ENCODE measurements around the gene RIN2. TPM values are rescaled to one million over a fixed set of nuclear protein-coding genes. Genes with fewer than 3 reads are reported as not detected.
"Not testable (repeated sequence)": the region's sequence is repeated elsewhere in the genome, so short reads cannot be mapped to it uniquely, and the experiment has no call there.

The RIN2 gene
- polyA plus RNA-seq, 3 donors = 38.5 to 43.3 (median 42.9) TPM

DNA sequence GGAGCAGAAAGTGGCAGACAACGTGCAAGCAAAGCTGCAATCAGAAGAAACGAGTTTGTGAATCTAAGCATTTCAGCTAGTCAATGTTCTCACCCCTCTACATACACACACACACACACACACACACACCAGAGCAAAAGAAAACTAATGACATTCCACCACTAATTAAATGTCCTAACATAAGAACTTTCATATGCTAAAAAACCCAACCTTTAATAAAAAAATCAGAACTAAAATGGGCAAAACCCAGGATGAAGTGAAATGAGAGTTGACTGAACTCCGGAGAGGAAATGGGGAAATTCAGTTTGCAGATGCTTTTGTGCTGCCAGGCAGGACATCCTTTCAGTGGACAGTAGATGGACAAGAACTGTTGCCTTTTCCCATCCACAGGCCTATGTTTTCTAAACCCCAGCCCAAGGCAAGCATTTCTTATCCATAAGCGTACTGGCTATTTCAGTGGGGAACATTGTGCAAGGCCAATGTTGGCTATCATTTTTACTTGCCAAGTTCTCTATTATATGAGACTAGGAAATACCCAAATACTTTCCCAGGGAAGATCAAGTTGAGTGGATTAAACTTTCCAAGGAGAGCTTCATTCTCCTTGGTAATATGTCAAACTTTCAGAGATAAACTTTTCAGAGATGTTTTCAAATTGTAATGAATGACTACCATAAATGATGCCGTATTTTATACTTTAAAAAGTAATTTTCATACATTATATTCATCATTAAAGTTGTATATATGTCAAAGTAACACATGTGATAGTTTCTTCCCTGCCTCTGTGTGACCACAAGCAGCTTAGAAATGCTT is 27.3 kb downstream of the RIN2 start:
- no peak for DNase-seq

DNA sequence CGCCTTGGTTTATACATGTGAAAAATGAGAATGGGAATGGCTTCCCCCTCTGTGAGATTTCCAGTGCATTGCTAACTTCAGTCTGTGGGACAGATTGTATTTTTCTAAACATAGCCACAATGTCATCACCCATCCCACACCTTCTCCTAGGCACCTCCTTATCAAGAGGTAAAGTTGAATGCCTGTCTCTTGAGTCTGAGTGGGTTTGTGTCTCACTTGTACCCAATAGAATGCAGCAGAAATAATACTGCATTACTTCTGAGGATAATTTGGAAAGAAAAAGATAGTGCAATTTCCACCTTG is 27.9 kb downstream of the RIN2 start:
- DNase-seq = no peak

DNA sequence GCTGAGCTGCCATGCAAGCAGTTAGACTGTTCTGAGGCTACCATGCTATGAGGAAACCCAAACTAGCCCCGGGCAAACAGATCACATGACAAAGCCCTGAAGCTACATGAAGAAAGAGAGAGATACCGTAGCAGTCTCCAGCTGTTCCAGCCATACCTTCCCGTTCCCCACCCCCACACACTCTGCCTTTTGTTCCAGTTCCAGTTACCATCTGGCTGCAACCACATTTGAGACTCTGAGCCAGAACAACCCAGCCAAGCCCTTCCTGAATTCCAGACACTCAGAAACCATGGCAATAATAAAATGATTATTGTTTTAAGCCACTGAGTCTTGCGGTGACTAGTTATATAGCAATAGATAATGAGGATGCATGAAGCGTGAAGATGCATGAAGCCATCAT is 28.3 kb downstream of the RIN2 start:
- no peak for DNase-seq

DNA sequence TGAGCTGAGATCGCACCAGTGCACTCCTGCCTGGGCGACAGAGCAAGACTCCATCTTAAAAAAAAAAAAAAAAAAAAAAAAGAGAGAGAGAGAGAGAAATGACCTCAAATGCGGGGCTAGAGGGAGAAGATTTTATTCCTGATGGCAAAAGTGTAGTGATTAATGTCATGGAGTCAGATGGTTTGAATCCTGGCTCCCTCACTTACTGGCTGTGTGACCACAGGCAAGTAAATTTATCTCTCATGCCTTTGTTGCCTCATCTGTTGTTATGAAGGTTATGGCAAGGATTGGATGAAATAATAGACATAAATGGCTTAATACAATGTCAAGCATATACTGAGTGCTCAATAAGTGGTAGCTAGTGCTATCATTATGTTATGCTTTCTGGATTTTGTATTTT is 29.3 kb downstream of the RIN2 start:
- no peak for DNase-seq

DNA sequence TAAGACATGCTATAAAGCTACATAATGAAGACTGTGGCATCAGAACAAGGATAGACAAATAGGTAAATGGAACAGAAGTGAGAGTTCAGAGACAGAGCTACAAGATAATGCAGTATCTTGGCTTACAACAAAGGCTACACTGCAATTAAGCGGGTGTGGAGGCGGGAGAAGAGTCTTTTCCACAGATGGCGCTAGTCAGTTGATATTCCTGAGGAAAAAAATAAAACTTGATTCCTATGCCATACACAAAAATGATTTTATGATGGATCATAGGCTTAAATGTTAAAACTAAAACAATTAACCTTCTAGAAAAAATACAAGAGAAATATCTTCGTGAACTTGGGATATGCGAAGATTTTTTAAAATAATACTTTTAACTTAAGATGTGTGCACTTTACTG is 31.0 kb downstream of the RIN2 start:
- no peak for DNase-seq

DNA sequence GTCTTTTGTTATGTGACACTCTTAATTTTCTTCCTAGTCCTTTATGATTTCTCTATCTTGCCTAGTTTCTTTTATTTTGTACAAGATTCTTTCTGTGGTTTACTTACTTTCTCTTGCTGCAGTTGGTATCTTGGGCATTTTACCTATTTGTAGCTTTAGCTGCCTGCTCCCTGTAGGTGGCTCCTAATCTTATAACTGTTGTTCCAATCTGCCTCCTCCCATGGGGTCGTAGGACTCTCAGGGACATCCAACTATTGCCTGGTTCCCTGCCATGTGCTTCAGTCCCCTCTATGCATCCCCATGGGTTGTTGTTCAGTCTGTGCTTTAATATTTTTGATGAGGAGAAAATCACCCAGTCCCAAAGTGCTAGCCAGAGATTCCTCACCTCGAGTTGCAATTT is 31.4 kb downstream of the RIN2 start:
- no peak for DNase-seq

DNA sequence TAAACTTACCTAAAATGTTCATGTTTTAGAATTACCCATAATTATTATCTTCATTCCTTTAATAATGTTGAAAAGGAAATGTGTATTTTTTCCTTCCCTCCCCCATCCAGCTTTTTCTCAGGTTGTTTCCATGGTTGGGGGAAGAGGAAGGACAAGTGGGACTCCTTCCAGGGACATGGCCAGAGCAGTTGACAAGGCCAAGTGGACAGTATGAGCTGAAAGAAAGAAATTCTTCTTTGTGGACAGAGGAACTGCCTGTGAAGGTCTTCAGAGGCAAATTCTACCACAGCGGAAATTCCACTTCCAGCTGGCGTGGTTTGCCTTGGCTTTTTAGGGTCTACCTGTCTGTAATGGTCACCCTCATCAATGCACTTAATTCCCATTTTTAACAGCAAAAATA is 33.8 kb downstream of the RIN2 start:
- DNase-seq = no peak

DNA sequence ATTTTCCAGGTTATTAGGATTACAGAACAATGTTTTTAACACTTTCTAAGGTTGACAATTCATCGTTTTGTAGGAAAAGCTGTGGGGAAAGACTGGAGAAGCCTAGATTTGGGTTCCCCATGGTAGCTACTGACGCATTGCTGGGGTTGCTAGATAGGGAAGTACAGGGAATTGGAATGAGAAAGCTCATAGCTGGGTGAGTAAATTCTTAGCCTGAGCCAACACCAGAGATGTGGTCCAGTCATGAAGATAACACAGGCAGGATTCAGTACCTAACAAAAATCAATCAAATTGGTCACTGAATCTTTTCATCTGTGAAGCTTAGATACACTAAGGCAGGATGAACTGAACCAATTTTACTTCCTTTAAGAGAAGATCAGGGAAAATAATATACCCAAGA is 35.7 kb downstream of the RIN2 start:
- no peak for DNase-seq

DNA sequence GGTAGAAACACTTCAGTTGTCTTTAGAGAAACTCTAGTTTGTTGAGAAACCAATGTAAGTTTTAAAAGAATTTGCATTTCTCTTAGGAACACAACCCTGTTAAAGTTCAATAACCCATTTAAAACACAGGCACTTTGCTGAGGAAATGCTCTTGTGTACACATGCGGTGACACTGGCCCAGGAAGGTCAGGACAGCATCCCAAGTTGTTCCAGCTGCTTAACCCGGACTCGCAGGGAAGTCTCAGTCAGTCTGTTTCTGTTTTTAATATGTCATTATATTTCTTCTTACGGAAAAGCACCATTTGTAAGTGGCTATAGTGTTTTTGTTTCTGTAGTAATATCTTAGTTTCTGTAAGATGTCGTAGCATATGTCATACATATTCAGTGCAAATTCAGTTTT is 36.9 kb downstream of the RIN2 start:
- DNase-seq = no peak

DNA sequence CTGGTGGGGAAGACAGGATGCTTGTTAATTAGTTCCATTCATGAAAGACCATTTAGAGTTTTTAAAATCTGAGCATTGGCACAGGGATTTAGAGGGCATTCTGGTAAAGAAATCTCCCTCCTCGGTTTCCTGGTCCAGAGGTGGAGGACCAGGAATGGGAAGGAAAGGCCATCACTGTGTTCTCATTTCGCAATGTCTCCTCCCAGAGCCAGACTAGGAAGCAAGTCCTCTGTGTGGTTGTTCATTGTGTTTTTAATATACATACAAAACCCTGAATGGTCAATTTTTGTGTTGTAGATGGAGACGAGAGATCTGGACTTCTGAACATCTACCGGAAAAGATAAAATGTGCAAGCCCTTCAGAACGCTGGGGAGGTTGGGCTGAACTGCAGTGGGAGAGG is 41.3 kb downstream of the RIN2 start:
- DNase-seq = no peak

DNA sequence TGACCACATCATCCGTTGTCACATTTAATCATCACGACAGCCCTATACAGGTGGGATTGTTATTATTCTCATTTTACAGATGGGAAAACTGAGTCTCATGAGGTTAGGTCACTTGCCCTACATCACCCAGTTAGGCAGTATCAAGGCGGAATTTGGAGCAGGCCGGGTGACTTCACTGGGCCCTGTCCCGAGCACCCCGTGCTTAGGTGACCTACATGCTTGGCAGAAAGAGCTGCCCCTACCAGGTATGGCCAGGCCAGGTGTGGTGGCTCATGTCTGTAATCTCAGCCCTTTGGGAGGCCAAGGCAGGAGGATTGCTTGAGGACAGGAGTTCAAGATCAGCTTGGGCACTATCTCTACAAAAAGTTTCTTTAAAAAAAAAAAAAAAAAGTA is 44.0 kb downstream of the RIN2 start:
- DNase-seq = no peak

DNA sequence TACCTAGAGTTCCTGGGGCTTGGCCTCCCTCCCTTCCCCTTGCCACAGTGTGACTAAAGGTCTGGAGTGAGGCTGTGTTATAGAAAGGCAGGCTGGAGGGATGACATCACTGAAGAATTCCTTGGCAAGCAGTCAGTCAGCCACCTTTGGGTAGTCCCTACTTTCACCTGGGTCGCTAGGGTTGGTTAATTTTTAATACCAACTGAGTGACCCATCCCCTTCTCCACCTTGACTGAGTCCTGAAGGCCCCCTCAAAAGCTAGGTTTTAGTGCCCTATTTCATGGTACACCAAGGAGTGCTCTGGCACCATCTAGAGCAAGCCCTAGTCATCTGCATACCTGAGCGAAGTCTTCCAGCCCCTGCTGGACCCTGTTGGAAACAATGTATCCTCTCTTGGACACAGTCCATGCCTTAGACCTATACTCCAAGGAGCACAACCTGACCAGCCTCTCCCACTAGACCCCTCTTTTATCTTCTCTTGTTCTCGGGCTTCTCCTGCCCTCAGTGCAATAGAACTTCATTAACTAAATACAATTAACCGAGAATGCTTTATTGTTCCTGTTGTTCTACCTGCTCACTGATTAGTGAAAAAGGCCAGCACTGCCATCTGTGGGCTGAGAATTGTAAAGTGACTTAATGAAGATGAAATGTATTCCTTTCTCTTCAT is 44.6 kb downstream of the RIN2 start:
- DNase-seq = no peak

DNA sequence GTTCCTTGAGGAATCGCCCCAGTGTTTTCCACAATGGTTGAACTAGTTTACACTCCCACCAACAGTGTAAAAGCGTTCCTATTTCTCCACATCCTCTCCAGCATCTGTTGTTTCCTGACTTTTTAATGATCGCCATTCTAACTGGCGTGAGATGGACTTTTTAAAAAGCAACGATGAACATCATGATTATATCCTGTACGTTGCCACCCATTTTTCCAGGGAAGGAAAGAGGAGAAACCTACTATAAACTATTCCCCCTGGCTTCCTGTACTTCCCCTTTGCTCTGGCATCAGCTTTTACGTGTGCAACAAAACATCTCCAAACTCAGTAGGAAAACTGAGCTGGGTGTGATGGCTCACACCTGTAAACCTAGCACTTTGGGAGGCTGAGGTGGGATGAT is 48.2 kb downstream of the RIN2 start:
- not testable (repeated sequence) for DNase-seq

DNA sequence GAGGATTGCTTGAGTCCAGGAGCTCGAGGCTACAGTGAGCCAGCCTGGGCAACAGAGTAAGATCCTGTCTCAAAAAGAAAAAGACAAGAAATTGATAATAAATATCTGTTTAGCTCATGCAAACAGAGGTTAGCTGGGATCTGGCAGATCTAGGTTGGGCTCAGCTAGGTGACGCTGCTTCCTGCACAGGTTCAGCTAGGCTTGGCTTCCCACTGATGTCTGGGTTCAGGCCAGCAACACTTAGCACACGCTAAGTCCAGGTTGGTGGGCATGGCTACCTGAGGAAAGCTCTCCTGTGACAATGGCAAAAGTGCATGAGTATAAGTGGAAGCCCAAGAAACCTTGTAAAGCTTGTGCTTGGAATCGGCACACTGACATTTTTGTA is 48.7 kb downstream of the RIN2 start:
- DNase-seq = no peak

DNA sequence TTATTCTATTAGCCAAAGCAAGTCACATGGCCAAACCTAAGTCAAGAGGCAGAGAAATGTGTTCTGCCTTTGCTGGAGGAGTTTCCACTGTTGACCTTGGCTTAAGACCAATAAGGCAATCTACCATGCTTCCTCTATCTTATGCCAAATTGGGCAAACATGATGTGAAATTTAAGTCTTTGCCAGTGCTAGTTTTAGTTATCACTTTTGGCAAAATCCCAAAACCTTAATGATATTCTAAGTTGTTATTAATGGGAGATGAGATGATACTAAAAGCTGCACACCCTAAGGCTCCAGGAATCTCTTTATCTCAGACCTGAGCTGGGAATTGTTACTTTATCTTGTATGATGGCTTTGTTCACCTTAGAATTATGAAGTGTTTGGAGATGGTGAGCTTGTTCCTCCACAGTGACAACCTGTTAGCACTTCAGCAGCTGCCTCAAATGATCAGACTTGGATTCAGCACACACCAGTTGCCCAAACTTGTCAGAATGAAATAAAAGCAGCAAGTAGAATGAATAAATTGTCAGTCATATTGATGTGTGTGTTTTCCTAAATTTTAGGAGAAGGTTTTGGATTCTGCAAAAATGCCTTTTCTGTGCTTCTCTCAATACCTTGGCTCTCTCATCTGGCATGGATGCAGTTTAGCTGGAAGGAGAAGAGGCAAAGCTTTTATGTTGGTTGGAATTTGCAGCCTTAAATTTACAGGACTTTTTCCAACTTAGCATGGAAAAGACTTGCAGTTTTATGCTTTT is 49.3 kb downstream of the RIN2 start:
- DNase-seq = no peak
